HG03175 (cell line): Measurements from ENCODE around the gene RFPL3.
"Not testable (repeated sequence)": the region's sequence is repeated elsewhere in the genome, so short reads cannot be mapped to it uniquely, and the experiment has no call there.

Experiments used
- ATAC-seq: cut with Tn5 transposase; IDR thresholded peaks from one replicate; pipeline ENCODE4 v1.9.1; 2021; ENCODE audit warnings: mild to moderate bottlenecking, moderate library complexity; ENCODE audit not compliant: unreplicated experiment

Gene RFPL3

DNA sequence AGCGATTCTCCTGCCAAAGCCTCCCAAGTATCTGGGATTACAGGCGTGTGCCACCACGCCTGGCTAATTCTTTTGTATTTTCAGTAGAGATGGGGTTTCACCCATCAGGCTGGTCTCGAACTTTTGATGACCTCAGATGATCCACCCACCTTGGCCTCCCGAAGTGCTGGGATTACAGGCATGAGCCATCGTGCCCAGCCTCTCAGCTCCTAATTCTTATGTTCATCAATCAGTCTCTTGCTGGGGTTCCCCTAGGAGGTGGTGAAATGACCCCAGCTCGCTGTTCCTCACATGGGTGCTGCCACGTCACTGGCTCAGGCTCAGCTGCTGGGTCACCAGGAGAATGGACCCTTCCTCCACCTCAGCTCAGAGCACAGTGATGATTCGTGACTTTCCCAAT lies at the start of gene RFPL3:
TSS of gene RFPL3 (plus strand) at position 301 of the 400 bp plus-strand sequence. CDS start 205 bp downstream, outside the sequence.
- ATAC-seq = not testable (repeated sequence)

DNA sequence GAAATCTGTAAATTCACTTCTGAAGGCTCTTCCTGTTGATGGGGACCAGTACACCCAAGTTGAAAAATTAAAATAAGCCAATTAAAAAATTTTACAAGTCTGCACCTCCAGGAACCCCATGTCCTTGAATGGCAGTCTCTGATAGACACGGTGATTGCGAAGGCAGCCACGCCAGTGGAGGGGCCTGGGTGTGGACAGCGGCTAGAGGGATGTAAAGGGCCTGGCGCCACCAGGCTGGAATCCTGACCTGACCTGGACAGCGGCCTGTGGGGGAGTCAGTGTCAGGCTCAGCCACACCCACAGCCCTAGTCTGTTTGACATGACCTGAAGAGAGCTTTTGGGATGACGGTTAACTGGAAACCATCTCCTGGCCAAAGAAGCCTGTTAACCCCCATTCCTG lies 49.5 kb upstream of the RFPL3 start:
- ATAC-seq = no peak

DNA sequence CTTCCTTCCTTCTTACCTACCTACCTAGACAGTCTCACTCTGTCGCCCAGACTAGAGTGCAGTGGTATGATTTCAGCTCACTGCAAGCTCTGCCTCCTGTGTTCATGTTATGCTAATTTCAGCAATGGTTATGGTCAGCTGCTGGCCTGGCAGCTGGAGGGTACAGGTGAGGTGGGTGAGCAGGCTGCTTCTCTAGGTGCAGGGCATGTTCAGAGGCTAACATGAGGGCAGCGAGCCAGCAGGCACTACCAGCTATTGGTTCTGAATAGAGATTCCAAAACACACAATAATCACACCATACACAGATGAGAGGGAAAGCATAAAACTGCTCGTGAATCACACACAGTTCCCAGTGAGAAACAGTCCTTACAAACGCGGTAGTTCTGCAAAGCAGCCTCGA lies 48.7 kb upstream of the RFPL3 start:
- no peak for ATAC-seq

DNA sequence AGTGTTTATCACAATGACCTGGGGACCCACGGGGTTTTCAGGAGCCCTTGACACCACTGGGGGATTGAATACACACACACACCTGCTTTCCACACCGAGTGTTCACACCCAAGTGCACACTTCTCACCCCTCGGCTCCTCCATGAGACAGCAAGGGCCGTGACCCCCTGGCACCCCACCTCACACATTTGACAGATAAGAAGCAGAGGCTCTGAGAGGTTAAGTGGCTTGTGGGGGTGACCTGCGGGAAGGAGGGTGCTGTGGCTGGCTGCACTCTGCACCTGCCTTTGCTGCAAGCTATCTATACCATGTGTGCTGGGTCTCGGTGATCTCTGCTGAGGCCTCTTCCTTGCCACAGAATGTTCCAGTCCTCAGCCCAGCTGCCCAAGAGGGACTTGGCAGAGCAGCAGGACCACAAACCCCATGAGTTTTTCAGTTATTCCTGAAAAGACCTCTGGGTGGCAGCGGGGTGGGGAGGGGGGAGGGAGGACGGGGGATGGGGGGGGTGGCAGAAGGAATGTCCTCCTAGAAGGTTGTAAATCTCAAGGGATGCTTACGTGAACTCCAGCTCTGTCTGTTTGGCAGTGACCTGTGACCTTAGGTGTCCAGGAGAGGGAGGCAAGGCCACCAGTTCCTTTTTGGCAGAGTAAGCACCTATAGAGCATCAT lies 47.9 kb upstream of the RFPL3 start:
- ATAC-seq = no peak

DNA sequence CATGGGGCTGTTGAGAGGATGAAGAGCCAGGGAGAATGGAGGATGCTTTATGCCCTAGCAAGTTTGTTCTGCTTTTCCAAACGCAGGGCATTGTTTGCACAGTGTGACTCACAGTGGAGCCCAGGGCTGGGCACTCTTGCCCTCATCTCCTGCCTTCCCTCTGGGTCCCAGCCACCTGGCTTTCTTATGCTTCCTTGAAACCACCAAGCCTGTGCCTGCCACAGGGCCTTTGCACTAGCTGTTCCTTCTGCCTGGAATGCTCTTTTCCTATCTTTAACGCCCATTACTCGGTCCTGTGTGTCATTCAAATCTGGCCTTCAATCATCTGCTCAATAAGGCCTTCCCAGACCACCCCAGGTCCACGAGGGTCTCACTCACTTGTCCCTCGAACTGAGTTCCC lies 46.9 kb upstream of the RFPL3 start:
- no peak for ATAC-seq

DNA sequence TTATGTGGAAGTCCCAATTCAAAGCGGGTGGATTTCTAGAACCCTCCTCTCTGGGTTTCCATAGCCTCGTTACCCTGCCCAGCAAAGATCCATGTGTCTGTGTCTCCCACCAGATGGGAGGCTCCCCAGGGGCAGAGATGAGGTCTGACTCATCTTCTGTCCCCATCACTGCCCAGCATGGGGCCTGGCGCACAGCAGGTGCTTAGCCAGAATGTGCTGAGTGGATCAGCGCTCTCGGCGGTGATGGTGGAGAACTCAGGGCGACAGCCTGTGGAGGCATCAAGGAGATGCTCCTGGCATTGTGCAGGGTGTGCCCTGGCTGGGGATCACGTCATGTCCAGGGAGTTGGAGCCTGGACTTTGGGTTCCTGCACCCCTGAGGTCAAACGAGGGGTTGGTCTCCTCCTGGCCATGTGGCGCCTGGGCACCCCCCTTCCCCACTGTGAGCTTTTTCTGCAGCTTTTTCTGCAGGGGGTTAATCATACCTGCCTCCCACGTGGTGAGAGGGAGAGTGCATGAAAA lies 46.1 kb upstream of the RFPL3 start:
- no peak for ATAC-seq

DNA sequence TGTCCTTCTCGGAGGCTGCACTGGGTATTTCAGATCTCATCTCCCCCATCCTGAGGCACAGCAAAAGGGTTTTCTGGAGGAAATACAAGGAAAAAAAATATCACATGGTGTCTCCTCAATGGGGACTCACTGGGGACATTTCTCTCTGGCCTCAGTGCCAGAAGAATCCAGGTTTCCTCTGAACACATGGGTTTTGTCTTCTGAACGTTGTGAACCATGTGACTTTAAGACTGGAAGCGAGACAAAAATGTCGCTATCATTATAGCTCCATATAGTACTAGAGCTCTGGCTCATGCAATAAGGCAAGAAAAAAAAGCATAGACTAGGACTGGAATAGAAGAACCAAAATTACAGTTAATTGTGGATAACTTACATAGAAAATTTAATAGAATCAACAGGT lies 44.9 kb upstream of the RFPL3 start:
- ATAC-seq = no peak

DNA sequence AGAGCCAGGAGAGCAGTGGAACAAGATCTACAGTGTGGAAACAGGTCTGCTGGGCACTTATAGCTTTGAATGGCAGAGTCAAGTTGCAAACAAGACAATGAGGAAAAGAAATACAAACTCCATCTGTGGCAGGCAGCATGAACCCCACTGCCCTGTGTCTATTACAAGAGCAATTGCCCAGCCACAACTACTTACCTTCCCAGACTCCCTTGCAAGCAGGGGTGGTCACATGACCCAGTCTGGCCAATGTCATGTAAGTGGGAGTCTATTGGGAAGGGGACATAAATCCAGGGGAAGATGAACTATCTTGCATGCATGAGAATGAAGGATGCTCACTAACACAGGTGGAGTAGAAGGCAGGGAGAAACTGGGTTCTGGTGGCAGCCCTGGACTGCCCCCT lies 44.1 kb upstream of the RFPL3 start:
- ATAC-seq = no peak

DNA sequence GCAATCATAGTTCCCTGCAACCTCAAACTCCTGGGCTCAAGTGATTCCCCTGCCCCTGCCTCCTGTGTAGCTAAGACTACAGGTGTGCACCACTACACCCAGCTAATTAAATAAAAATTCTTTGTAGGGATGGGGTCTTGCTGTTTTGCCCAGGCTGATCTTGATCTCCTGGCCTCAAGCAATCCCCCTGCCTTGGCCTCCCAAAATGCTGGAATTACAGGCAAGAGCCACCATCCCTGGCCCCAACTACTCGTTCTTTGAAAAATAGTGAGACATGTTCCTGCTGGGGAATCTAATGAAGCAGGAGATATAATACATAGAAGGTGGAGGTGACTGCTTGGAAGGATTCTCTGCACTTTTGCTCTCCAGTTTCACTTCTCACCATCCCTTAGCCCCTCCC lies 40.1 kb upstream of the RFPL3 start:
- ATAC-seq = no peak

DNA sequence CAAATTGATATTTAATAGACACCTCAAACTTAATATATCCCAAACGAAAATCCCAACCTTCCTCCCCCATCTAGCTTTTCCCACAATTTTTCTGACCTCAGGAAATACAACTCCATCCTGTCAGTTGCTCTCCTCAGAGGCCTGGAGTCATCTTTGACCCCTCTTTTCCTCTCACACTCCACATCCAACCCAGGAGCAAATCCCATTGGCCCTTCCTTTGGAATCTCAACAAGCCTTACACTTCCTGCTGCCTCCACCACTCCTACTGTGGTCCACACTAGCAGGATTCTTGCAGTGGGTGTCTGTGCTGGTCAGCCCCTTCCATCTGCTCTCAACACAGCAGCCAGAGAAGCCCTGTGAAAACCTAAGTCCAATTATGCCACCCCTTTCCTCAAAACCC lies 39.3 kb upstream of the RFPL3 start:
- no peak for ATAC-seq

DNA sequence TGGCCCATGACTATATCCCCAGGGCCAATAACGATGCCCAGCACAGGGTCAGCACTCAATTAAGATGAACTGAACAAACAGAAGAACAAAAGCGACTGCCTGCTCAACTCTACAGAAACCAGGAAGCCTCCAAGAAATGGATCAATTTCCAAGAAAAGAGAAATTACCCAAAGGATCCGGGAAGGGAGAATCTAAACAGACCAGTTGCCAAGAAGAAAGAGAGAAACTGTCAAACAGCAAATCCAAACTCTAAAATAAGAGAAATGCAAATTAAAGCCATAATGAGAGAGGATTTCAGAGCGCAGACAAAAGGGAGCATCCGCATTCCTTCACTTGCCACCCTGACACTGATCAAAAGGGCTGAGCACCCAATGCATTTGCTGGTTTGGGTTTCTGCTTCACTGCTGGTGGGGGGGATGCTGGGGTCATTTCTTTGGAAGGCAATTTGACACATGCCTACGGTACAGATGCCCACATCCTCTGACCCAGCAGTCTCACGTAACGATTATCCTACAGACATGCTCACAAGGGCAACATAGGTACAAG lies 37.7 kb upstream of the RFPL3 start:
- ATAC-seq = no peak

DNA sequence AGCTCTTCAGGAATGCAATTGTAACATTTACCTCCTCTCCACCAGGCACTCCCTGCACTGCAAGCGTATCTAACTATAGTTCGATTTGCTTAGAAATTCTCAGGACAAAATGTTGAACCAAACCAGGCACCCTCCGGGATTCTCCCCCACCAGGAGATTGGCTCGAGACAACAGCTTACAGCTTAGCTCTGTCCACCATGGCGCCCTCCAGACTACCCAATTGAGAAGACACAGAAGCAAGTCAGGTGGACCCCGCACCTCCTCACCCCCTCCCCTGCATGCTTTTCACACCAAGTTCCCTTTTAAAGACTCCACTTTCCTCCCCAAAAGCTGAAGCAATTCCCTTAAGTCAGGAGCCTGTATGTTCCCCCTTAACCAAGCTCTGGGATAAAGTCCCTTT lies 34.7 kb upstream of the RFPL3 start:
- no peak for ATAC-seq

DNA sequence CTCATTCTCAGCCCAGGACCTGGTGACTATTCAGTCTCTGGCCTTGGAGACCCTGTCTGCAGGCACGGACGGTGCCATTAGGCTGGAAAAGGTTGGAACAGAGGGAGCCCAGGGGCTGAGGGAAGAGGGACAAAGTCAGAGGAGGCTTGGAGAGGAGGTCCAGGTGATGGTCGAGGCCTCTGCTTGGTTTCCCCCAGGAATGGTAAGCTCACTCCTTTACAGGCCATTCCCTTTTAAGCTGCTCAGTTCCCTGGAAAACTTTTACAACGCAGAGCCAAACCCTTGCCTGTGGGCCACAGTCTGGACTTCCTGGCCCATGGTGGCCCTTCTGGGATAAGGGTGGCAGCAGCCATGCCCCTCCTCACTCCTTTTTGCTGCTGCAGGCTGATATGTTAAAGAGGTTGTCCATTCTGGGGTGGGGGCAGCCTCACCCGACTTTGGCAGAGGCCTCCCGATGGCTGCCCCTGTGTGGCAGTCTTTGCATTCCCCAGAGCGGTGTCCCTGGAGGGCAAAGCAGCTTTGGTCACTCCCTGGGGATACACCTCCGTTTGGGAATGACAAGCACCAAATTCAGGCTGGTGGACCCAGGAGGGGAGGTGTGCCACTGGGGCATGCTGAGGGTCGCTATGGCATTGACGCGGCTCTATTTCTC lies 34.0 kb upstream of the RFPL3 start:
- ATAC-seq = no peak

DNA sequence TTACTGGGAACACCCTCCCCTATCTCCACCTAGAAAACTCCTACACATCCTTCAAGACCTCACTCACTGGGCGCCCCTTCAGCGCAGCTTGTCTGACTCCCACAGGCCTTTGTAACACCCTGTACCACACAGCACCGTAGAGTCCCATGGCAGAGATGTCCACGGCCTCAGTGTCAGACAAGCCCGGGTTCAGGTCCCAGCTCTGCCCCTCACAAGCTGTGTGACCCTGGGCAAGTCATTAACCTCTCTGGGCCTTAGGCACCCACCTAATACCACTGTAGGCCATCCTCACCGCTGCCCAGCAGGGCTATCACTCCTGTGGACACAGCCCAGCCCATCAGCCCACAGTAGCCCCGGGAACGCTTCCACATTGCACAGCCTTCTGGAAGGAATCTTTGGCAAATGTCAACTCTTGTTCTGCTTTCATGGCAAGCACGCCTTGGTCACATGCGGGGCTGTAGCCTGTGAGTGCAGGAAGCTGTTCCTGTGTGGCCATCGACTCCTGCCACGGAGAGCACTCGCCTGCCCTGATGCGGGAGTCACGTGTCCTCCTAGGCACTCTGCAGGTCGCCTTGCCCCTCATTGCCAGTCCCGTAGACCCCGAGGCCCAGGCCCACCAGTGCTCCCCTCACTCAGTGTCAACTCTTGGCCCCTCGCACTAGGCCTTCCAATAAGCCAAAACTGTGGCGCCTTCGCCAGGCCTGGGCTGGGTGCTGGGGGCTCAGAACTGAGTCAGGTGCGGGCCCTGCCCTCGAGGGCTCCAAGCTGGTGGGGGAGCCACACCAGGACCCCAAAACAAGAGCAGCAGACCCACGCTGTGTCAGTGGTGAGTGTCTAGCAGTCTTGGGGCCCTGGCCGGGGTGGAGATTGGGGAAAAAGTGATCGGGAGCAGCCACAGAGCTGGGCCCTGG lies 32.9 kb upstream of the RFPL3 start:
- no peak for ATAC-seq

DNA sequence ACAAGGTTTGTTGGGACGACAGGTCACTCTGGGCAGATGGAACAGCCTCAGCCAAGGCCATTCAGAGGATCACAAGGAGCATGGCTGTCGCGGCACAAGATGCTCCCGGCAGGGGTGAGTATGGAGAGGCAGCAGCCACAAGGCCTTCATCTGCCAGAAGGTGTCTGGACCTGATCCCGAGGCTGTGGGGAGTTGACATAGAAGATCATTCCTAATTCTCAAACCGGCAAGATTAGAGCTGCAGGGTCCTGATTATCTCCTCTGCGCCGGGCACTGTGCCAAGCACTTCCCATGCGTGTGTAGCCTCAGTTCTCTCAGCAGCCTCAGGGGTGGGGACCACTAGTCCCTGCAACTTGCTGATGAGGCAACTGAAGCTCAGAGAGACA lies 32.3 kb upstream of the RFPL3 start:
- ATAC-seq = no peak

DNA sequence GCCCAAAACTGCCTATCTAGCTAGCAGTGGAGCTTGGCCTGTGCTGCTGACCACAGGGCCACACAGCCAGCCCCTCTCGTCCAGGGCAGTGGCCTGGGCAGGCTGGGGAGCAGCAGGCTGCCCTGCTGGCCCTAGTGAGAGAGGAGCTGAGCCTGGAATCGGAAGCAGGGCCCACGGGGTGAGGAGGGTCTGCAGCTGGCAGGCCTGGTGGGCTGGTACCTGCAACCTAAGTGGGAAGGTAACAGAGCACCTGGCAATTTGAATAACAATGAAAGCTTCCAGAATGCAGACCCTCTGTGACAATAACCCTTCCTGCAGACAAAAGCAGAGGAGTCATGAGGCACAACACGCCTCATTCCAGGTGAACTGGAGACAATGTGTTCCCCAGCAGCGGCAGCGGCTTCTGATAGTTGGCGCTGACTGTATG lies 31.8 kb upstream of the RFPL3 start:
- no peak for ATAC-seq

DNA sequence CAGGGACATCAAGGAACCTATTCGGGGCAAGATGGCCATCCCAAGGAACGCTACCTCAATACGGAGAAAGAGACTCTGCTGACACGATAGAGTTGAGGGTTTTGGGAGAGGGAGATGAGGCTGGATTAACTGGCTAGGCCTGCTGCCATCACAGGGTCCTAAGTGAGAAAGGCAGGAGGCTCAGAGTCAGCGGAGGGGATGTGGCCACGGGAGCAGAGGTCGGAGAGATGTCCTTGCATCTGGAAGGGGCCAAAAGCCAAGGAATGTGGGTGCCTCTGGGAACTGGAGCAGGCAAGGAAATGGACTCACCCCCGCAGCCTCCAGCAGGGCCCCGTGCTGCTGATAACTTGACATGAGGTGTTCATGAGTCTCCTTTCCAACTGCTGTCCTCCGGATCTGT lies 31.0 kb upstream of the RFPL3 start:
- no peak for ATAC-seq

DNA sequence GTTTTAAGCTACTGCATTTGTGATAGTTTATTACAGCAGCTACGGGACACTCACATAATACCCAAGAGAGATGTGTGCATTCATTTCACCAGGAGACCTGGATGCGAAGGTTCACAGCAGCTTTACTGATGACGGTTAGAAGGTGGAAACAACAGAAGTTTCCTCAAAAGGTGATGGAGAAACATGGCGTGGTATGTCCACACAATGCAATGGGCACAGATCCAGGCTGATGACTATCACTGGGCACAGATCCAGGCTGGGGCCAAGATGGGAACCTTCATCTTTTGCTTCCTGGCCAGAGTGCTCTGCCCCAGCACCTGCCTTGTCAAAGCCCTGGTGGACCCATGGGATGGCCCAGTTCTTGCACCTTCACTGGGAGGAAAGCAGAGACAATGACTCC lies 30.6 kb upstream of the RFPL3 start:
- no peak for ATAC-seq

DNA sequence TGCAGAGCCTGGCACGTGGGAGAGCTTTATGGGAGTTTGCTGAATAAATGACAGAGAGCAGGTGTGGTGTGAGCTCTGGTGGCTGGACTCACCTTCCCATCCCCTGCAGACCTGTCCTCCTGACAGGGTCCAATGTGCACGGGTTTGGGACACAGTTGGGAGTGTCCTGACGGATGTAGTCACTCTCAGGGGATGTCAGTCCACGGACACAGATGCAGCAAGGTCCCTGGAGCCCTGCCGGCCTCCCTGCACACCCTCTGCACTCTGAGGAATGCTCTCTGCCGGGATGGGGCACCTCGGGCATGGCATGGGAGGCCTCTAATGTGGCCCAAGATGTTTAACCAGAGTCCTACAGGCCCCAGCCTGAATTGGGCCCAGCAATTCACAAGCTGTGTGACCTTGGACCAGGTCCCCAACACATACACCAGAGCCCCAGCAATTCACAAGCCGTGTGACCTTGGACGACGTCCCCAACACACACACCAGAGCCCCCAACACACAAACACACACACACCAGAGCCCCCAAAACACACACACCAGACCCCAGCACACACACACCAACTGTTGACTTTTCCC lies 30.0 kb upstream of the RFPL3 start:
- ATAC-seq = no peak

DNA sequence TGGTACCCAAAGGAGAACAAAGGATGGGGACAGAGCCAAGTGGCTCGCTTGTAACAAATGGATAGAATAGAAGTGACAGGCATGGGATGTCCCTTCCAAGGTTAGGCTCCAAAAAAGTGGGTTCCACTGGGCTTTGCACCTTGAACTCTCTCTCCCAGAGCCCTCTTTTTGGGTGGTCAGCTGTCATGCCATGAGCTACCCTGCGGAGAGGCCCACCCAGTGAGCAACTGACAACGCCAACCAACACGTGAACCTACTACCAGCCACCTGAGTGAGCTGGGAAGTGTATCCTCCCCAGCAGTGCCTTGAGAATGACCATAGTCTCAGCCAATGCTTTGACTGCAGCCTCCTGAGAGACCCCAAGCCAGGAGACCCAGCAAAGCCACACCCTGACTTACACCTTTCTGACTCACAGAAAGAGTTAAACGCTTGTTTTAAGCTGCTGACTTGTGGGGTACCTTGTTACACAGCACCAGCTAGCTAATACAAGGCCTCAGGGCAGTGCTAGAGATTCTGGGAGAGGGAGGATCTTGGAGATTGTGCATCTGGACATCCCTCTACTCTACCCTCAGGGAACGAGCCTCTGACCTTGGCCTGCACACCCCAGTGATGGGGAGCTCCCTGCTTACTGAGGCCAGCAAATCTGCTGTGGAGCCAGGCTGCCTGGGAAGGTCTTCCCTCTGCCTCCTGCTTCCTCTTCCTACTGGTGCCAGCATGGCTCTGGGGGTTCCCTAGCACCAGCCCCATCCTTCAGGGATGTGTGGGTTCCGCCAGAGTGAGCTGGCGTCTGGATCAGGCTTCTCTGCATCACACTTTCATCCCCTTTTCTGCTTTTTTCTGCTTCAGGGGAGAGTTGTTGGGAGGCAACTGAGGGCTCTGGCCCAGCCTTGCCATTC lies 29.1 kb upstream of the RFPL3 start:
- ATAC-seq = no peak
